GM18909 (cell line): Measurements from ENCODE around the gene SERINC2.
"Not testable (repeated sequence)": the region's sequence is repeated elsewhere in the genome, so short reads cannot be mapped to it uniquely, and the experiment has no call there.

Experiments used
- ATAC-seq: cut with Tn5 transposase; IDR thresholded peaks from one replicate; pipeline ENCODE4 v1.9.1; 2021; ENCODE audit warnings: mild to moderate bottlenecking; ENCODE audit not compliant: unreplicated experiment, poor library complexity

SERINC2 gene

DNA sequence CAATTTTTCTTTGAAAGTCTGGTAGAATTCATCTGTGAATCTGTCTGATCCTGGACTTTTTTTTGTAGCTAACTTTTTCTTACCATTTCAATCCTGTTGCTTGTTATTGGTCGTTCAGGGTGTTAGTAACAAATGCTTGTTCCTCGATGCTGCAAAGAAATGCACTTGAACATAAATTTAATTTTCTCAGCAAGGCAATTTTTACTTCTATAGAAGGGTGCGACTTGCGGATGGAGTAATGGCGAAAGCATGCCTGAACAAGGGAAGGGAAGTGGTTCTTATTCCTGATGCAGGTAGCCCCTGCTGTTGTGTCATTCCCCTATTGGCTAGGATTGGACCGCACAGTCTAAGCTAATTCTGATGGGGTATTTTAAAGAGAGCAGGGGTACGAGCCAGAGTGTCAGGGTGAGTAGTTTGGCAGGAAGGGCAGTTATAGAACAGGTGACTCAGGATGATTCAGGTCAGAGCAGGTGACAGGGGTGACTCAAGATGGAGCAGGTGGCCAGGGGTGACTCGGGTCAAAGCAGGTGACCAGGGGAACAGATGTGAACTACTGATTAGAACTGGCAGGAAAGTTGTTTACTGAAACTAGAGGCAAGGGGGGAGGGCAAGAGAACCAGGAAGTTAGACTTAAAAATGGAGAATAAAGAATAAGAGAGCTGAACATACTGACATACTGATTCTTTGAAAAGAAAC is 40.5 kb downstream of the SERINC2 start:
- ATAC-seq = no peak

DNA sequence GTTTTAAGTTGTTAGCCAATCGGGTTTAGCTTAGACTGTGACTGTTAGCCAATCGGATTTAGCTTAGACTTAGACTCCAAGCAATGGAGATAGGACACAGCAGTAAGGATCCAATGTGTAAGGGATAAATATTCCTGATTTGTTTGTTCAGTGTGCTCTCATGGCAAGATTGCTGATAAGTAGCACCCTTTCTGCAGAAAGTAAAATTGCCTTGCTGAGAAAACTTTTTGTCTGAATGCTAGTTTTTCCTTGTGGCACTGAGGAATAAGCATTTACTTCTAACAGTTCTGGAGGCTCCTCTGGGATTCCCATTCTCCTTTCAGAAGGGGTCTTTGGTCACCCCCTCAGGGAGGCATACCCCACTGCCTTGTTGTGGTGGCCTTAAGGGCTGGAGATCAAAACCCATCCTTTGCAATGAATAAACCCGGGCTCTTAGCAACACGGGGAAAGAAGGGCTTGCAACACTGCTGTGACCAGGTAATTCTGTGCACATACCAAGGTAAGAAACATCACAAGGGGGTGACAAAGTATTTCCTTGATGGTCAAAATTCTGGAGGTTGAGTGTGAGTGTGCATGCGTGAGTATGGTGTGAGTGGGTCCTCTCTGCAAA is 45.4 kb downstream of the SERINC2 start:
- no peak for ATAC-seq

GRCh38 chr1:31460027-31460426 is 47.0 kb downstream of the SERINC2 start:
- no peak for ATAC-seq

- ATAC-seq = no peak
Measured at GRCh38 chr1:31467005-31467674, 54.1 kb downstream of the SERINC2 start.

DNA sequence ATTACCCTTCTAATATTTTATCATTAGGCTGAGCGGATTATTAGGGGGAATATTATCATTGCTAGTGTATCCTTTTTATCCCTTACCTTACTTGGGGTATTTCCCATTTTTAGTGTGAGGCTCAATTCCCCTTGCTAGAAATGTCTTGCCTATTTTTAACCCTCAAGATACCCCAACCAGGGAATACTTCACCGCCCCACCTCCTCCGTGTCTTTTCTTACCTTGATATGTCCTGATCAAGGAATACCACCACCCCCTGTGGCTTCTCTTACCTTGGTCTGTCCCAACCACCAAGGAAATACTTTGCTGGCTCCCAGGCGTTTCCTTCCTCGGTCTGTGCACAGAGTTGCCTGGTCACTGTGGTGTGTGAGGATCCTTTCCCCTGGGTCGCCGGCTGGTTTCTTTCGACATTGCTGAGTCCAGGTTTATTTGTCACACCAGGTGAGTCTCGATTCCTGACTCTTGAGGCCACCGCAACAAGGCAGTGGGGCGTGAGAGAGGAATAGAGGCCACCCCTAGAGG is 57.8 kb downstream of the SERINC2 start:
- no peak for ATAC-seq

GRCh38 chr1:31471452-31472313 is 58.7 kb downstream of the SERINC2 start:
- not testable (repeated sequence) for ATAC-seq

DNA sequence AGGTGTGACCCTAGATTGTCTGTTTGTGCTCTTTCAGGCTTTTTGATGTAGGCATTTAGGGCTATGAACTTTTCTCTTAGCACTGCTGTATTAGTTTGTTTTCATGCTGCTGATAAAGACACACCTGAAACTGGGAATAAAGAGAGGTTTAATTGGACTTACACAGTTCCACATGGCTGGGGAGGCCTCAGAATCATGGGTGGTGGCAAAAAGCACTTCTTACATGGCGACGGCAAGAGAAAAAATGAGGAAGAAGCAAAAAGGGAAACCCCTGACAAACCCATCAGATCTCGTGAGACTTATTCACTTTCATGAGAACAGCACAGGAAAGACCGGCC is 59.3 kb downstream of the SERINC2 start:
- ATAC-seq = not testable (repeated sequence)

DNA sequence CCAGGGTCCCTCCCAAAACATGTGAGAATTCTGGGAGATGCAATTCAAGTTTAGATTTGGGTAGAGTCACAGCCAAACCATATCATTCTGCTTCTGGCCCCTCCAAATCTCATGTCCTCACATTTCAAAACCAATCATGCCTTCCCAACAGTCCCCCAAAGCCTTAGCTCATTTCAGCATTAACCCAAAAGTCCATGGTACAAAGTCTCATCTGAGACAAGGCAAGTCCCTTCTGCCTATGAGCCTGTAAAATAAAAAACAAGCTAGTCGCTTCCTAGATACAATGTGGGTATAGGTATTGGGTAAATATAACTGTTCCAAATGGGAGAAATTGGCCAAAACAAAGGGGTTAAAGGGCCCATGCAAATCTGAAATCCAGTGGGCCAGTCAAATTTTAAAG is 59.7 kb downstream of the SERINC2 start:
- not testable (repeated sequence) for ATAC-seq

DNA sequence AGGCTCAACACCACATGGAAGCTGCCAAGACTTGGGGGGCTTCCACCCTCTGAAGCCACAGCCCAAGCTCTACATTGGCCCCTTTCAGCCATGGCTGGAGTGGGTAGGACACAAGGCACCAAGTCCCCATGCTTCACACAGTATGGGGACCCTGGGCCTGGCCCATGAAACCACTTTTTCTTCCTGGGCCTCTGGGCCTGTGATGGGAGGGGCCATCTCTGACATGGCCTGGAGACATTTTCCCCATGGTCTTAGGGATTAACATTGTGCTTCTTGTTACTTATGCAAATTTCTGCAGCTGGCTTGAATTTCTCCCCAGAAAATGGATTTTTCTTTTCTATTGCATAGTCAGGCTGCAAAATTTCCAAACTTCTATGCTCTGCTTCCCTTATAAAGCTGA is 60.5 kb downstream of the SERINC2 start:
- ATAC-seq = not testable (repeated sequence)

GRCh38 chr1:31474567-31474966 is 61.6 kb downstream of the SERINC2 start:
- ATAC-seq = not testable (repeated sequence)

DNA sequence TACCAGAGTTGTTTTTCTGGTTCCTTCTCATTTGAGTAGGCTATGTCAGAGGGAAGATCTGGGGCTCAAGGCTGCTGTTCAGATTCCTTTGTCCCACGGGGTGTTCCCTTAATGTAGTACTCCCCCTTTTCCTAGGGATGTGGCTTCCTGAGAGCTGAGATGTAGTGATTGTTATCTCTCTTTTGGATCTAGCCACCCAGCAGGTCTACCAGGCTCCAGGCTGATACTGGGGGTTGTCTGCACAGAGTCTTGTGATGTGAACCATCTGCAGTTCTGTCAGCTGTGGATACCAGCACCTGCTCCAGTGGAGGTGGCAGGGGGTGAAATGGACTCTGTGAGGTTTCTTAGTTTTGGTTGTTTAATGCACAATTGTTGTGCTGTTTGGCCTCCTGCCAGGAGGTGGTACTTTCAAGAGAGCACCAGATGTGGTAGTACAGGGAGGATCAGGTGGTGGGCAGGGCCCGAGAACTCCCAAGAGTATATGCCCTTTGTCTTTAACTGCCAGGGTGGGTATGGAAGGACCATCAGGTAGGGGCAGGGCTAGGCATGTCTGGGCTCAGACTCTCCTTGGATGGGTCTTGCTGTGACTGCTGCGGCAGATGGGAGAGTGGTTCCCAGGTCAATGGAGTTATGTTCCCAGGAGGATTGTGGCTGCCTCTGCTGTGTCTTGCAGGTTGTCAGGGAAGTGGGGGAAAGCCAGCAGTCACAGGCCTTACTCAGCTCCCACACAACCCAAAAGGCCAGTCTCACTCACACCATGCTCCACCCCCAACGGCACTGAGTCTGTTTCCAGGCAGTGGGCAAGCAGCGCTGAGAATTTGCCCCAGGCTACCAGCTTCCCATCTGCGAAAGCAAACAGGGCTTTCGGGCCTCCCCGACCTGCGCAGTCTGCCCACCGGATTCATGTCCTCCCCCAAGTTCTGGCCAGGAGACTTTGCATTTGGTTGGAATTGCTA is 64.2 kb downstream of the SERINC2 start:
- peak; percentile 80 for ATAC-seq

DNA sequence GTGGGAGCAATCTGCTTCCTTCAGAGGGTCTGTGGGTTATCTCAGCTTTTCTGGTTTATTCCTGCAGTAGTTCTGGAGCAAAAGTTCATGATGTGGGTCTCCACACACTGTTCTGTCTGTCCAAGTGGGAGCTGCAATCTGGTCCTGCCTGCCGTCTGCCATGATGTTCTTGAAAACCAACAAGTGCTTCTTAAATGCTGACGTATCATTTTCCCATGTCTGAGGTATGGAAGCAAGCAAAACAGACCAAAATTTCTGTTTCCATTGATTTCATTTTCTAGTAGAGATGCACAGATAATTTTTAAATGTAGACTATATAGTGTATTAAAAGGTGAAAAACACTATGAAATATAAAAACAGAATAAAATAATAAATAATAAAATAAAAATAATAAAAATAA is 65.2 kb downstream of the SERINC2 start:
- no peak for ATAC-seq

- ATAC-seq = no peak
Measured at GRCh38 chr1:31479811-31480210, 66.8 kb downstream of the SERINC2 start.

GRCh38 chr1:31480426-31480825 is 67.4 kb downstream of the SERINC2 start:
- not testable (repeated sequence) for ATAC-seq

DNA sequence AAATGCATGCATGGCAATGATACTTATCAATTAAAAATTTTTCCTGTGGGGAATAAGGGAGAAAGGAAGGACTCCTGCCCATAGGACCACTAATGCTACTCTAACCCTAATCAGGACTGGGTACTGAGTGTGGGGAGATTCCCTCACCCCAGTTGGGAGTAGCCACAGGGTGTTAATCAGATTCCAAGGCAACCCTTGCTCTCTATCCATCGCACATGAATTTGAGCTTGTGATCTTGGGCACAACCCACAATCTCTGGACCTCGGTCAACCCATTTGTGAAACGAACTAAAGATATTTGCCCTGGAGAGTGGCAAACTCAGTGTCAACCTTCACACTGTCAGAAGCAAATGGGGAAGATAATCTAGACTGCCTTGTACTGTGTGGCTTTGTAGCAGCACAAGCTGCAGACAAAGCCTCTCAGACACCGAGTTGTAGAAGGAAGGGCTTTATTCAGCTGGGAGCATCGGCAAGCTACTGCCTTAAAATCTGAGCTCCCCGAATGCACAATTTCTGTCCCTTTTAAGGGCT is 69.5 kb downstream of the SERINC2 start:
- peak; percentile 37 for ATAC-seq

DNA sequence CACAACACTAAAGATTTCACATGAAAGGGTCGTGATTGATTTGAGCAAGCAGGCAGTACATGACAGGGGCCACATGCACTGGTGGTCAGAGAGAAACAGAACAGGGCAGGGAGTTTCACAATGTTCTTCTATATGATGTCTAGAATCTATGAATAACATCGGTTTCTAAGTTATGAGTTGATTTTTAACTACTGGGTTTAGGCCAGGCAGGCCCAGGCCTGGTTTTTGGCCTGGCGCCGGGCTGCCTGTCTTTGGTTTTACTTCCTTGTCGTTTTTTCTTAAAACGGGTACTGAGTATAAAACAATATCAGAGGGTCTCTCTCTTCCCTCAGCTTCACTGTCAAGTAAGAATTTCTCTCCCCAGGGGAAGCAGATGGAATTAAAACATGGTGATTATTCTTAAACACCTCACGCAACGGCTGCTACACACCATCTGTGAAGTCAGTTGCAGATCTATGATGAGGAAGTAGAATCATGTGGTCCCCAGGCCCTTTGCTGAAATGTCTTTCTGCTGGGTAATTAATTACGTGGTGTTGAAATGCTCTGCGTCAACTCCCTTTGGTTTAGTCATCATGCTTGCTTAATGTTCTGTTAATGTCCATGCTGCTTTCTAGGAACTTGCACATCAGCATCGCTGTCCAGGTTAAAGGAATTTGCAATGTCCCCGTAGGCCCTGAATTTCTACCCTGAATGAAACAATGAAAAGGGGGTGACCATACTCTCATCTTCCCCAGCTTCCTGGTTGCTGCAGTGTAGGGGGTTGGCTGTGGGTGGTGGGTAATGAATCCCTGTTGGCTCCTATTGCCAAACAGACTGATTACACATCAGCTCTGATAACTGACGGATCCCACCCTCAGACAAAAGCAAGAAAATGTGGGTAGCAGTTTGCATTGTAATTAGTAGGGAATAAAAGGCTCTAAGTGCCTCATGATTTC is 70.3 kb downstream of the SERINC2 start:
- ATAC-seq = peak; percentile 72
